HG03575 (cell line): ENCODE results near the gene CYP26B1.
"Not testable (repeated sequence)": the region's sequence is repeated elsewhere in the genome, so short reads cannot be mapped to it uniquely, and the experiment has no call there.

Experiments used
- ATAC-seq: cut with Tn5 transposase; IDR thresholded peaks from one replicate; pipeline ENCODE4 v1.9.1; 2021; ENCODE audit not compliant: unreplicated experiment, insufficient number of reproducible peaks, low FRiP score; ENCODE audit errors: extremely low read depth

Gene CYP26B1

GRCh38 chr2:72095364-72095763 lies 52.3 kb downstream of the CYP26B1 start:
- no peak for ATAC-seq

- ATAC-seq = no peak
These were observed 53.0 kb downstream of the CYP26B1 start for GRCh38 chr2:72094701-72095100.

GRCh38 chr2:72092111-72092510 lies 55.6 kb downstream of the CYP26B1 start:
- no peak for ATAC-seq

GRCh38 chr2:72090781-72091482 lies 56.7 kb downstream of the CYP26B1 start:
- ATAC-seq = no peak

GRCh38 chr2:72090271-72090720 lies 57.4 kb downstream of the CYP26B1 start:
- no peak for ATAC-seq

GRCh38 chr2:72089537-72089936 lies 58.1 kb downstream of the CYP26B1 start:
- ATAC-seq = no peak

- no peak for ATAC-seq
These were observed 58.6 kb downstream of the CYP26B1 start for GRCh38 chr2:72089028-72089427.

GRCh38 chr2:72086871-72087633 lies 60.6 kb downstream of the CYP26B1 start:
- not testable (repeated sequence) for ATAC-seq

GRCh38 chr2:72085513-72085912 lies 62.1 kb downstream of the CYP26B1 start:
- ATAC-seq = no peak

GRCh38 chr2:72085036-72085435 lies 62.6 kb downstream of the CYP26B1 start:
- ATAC-seq = no peak

- ATAC-seq = no peak
These were observed 63.1 kb downstream of the CYP26B1 start for GRCh38 chr2:72084584-72084976.

GRCh38 chr2:72083751-72084583 lies 63.7 kb downstream of the CYP26B1 start:
- ATAC-seq = no peak

GRCh38 chr2:72082887-72083286 lies 64.8 kb downstream of the CYP26B1 start:
- ATAC-seq = no peak

GRCh38 chr2:72082021-72082601 lies 65.6 kb downstream of the CYP26B1 start:
- ATAC-seq = no peak

- ATAC-seq = no peak
These were observed 66.2 kb downstream of the CYP26B1 start for GRCh38 chr2:72081451-72081850.

GRCh38 chr2:72080286-72081145 lies 67.1 kb downstream of the CYP26B1 start:
- no peak for ATAC-seq
